Measurements from ENCODE around the gene NUSAP1. TPM values are rescaled to one million over a fixed set of nuclear protein-coding genes. Genes with fewer than 3 reads are reported as not detected.

NUSAP1 gene
- total and polyA plus RNA-seq, 2 donors (not counting 1 experiment from before 2014, with no cell fraction given): 25.7 to 27.6 TPM

DNA sequence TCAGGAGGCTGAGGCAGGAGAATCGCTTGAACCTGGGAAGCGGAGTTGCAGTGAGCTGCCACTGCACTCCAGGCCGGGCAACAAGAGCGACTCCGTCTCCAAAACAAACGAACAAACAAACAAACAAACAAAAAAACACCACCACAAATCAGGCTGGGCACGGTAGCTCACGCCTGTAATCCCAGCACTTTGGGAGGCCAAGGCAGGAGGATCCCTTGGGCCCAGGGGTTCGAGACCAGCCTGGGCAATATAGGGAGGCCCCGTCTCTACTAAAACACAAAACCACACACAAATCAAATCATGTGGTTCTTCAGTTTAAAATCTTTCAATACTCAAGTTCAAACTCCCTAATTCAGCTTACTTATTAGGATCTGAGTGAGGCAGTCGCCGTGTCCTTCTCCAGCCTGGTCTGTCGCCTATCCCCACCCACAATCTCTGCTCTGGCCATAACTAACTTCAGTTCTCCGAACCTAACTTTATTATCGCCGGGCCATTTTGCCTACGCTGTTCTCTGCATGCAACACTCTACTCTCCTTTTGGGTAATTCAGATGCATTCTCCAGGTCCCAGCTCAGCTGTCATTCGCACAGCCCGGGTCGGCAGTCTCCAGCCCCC is 83.6 kb downstream of the NUSAP1 start:
- Histone ChIP-seq H3K4me2 (ENCODE audit: extremely low read depth, insufficient read depth, low read length) (peak overlapping the region; percentile 96), H3K36me3 (ENCODE audit: control insufficient read depth, insufficient read depth, low read length) (no peaks in the 10 kb centered on the region), H4K20me1 (ENCODE audit: control insufficient read depth, extremely low read depth, insufficient read depth, low read length) (no peaks in the 10 kb centered on the region), H3K4me3 (replicated peaks in 1 of 4; ENCODE audit: control extremely low read depth in 1 of 4, insufficient read depth in 1 of 4, low read depth in 3 of 4, low read length in 4 of 4) (peak overlapping the region; percentile 83 to 97 (median 88)), H2AFZ (ENCODE audit: low read length) (peak overlapping the region; percentile 92), H3K27ac (ENCODE audit: insufficient read depth, low read length) (peak overlapping the region; percentile 89), H3K79me2 (ENCODE audit: control insufficient read depth, insufficient read depth, low read length) (peaks cover 48% of the 10 kb centered on the region), H3K27me3 (ENCODE audit: control insufficient read depth, insufficient read depth, low read length) (no peaks in the 10 kb centered on the region), H3K9ac (ENCODE audit: insufficient read depth, low read length) (peak overlapping the region; percentile 92), H3K9me3 (ENCODE audit: control insufficient read depth, insufficient read depth, low read depth, low read length) (no peaks in the 10 kb centered on the region), H3K4me1 (ENCODE audit: control insufficient read depth, extremely low read depth, insufficient read depth, low read length) (no peaks in the 10 kb centered on the region)
- no peak for DNase-seq (ENCODE audit: low read depth in 2 of 2)
- no peak for TF ChIP-seq EZH2 (IDR thresholded peaks at IDR 0.05; ENCODE audit: low read length, missing control alignments)
- TF ChIP-seq, protein P1, sequence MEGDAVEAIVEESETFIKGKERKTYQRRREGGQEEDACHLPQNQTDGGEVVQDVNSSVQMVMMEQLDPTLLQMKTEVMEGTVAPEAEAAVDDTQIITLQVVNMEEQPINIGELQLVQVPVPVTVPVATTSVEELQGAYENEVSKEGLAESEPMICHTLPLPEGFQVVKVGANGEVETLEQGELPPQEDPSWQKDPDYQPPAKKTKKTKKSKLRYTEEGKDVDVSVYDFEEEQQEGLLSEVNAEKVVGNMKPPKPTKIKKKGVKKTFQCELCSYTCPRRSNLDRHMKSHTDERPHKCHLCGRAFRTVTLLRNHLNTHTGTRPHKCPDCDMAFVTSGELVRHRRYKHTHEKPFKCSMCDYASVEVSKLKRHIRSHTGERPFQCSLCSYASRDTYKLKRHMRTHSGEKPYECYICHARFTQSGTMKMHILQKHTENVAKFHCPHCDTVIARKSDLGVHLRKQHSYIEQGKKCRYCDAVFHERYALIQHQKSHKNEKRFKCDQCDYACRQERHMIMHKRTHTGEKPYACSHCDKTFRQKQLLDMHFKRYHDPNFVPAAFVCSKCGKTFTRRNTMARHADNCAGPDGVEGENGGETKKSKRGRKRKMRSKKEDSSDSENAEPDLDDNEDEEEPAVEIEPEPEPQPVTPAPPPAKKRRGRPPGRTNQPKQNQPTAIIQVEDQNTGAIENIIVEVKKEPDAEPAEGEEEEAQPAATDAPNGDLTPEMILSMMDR (conservative IDR thresholded peaks at IDR 0.05 in 1 of 2, IDR thresholded peaks at IDR 0.05 in 1 of 2; ENCODE audit: low read depth in 1 of 2, low read length in 2 of 2): no peak

DNA sequence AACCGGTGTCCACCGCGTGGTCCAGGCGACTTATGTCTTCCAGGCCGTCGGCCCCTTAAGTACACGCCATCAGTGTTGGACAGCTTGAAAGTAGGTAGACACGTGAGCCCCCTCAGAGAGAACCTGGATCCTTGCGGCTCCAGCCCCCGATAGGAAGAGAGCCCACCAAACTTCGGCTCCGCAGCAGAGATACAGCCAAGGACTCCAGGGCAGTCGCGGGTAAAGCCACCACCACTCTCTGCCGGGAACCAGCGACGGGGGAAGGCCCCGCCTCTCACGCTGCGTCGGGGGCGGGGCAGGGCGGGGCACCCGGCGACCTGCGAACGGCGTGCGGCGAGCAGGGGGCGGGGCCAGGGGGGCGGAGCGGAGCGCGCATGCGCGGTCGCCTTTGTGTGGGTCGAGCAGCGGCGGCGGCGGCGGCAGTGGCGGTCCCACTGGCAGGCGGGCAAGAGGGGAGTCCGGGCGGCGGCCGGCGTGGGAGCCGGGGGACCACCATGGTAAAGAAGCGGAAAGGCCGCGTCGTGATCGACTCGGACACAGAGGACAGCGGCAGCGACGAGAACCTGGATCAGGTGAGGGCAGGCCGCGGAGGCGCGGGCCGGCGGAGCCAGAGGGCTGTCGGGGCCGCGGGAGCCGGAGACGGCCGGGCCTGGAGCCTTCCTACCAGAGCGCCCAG is 84.2 kb downstream of the NUSAP1 start, which contains the start of gene RTF1:
Gene RTF1, plus strand, starts transcription at position 354 of the 676 bp plus-strand sequence. Its CDS starts 21 bp downstream, at position 375.
- TF ChIP-seq, protein P1 (conservative IDR thresholded peaks at IDR 0.05 in 1 of 2, IDR thresholded peaks at IDR 0.05 in 1 of 2; ENCODE audit: low read depth in 1 of 2, low read length in 2 of 2): no peak
- TF ChIP-seq EZH2 (IDR thresholded peaks at IDR 0.05; ENCODE audit: low read length, missing control alignments): no peak
- peaks cover 54% of the 10 kb centered on the region for H3K79me2 ChIP-seq (ENCODE audit: control insufficient read depth, insufficient read depth, low read length)

DNA sequence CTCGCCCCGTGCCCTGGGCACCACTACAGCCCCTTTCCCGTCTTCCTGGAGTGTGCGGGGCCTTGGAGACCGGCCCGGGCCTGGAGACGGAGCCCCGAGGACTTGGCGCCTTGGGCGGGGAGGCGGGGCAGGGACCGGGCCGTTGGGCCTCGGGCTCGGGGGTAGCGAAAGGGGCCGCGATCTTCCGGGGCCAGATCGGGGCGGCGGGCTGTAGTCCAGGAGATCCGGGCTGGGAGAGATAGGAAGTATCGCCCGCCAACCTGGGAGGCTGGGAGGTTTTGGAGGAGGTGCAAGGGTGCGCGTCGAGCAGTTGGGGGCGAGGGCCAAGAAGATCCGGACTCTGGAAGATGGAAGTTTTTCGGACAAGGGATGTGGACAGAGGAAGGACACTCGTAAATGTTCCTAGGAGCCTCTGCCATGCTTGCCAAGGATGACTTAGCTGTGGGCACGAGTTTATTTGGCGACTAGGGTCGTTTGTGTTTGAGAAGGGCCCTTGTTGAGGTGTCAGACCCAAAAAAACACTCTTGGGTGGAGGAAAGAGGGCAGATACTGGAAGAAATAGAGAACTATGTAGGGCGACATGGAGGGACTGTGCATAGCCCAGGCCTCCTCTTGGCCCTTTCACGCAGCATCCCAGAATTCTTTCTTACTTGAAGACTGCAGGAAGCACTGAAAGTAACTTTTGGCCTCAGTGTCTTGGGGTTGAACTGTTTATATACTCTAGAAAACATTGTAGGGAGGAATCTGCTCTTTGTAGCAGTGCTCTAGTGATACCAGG is 84.9 kb downstream of the NUSAP1 start:
- Histone ChIP-seq H3K27me3 (ENCODE audit: control insufficient read depth, insufficient read depth, low read length) (no peaks in the 10 kb centered on the region), H3K36me3 (ENCODE audit: control insufficient read depth, insufficient read depth, low read length) (no peaks in the 10 kb centered on the region), H3K79me2 (ENCODE audit: control insufficient read depth, insufficient read depth, low read length) (peaks cover 60% of the 10 kb centered on the region), H2AFZ (ENCODE audit: low read length) (peak overlapping the region; percentile 85), H3K4me2 (ENCODE audit: extremely low read depth, insufficient read depth, low read length) (peak overlapping the region; percentile 91), H3K9me3 (ENCODE audit: control insufficient read depth, insufficient read depth, low read depth, low read length) (no peaks in the 10 kb centered on the region), H3K4me1 (ENCODE audit: control insufficient read depth, extremely low read depth, insufficient read depth, low read length) (no peaks in the 10 kb centered on the region), H3K4me3 (replicated peaks in 1 of 4; ENCODE audit: control extremely low read depth in 1 of 4, insufficient read depth in 1 of 4, low read depth in 3 of 4, low read length in 4 of 4) (peak overlapping the region; percentile 83 to 94 (median 88)), H4K20me1 (ENCODE audit: control insufficient read depth, extremely low read depth, insufficient read depth, low read length) (no peaks in the 10 kb centered on the region), H3K27ac (ENCODE audit: insufficient read depth, low read length) (peak overlapping the region; percentile 89), H3K9ac (ENCODE audit: insufficient read depth, low read length) (peak overlapping the region; percentile 92)
- DNase-seq (ENCODE audit: low read depth in 2 of 2): peak; percentile 25
- no peak for TF ChIP-seq EZH2 (IDR thresholded peaks at IDR 0.05; ENCODE audit: low read length, missing control alignments)
- TF ChIP-seq, protein P1 (conservative IDR thresholded peaks at IDR 0.05 in 1 of 2, IDR thresholded peaks at IDR 0.05 in 1 of 2; ENCODE audit: low read depth in 1 of 2, low read length in 2 of 2): no peak

More for the DNA sequence above, 84.2 kb downstream of the NUSAP1 start, which contains the start of gene RTF1:
- H3K36me3 ChIP-seq (ENCODE audit: control insufficient read depth, insufficient read depth, low read length): no peaks in the 10 kb centered on the region
- no peaks in the 10 kb centered on the region for H3K27me3 ChIP-seq (ENCODE audit: control insufficient read depth, insufficient read depth, low read length)
- peak within 1 kb of the TSS; percentile 89 for H3K27ac ChIP-seq (ENCODE audit: insufficient read depth, low read length)
- peak within 1 kb of the TSS; percentile 96 for H3K4me2 ChIP-seq (ENCODE audit: extremely low read depth, insufficient read depth, low read length)
- peak; percentile 77 to 87 for DNase-seq (ENCODE audit: low read depth in 2 of 2)
- no peaks in the 10 kb centered on the region for H4K20me1 ChIP-seq (ENCODE audit: control insufficient read depth, extremely low read depth, insufficient read depth, low read length)
- peak within 1 kb of the TSS; percentile 92 for H3K9ac ChIP-seq (ENCODE audit: insufficient read depth, low read length)
- H3K4me1 ChIP-seq (ENCODE audit: control insufficient read depth, extremely low read depth, insufficient read depth, low read length): no peaks in the 10 kb centered on the region
- H3K9me3 ChIP-seq (ENCODE audit: control insufficient read depth, insufficient read depth, low read depth, low read length): no peaks in the 10 kb centered on the region
- H2AFZ ChIP-seq (ENCODE audit: low read length): peak within 1 kb of the TSS; percentile 92
- H3K4me3 ChIP-seq (replicated peaks in 1 of 4; ENCODE audit: control extremely low read depth in 1 of 4, insufficient read depth in 1 of 4, low read depth in 3 of 4, low read length in 4 of 4): peak within 1 kb of the TSS; percentile 83 to 97 (median 88)
